ENCODE measurements around the gene GPR179.
A peak's percentile ranks its signal among the peaks of the same experiment; 100 is the strongest.

GPR179 gene

GRCh38 chr17:38350035-38350434, 6.3 kb upstream of the GPR179 start:
- Histone ChIP-seq H3K4me1 (ENCODE audit: insufficient read depth, low read length, poor library complexity, severe bottlenecking) (peaks cover 29% of the 10 kb centered on the region), H3K36me3 (ENCODE audit: insufficient read depth, low read length) (no peaks in the 10 kb centered on the region), H3K4me3 (ENCODE audit: low read length, poor library complexity, severe bottlenecking) (no peak overlapping the region), H3K9me2 (replicated peaks; ENCODE audit: low read depth, low read length) (no peaks in the 10 kb centered on the region), H3K79me2 (ENCODE audit: insufficient read depth, low read length) (peaks cover 30% of the 10 kb centered on the region), H4K20me1 (ENCODE audit: insufficient read depth, low read length, poor library complexity, severe bottlenecking) (peaks cover 22% of the 10 kb centered on the region), H2AFZ (ENCODE audit: low read length) (no peak overlapping the region), H3K4me2 (ENCODE audit: low read depth, low read length, poor library complexity, severe bottlenecking) (no peak overlapping the region), H3K9me3 (ENCODE audit: insufficient read depth, low read depth, low read length) (no peaks in the 10 kb centered on the region), H3K9ac (ENCODE audit: low read depth, low read length, poor library complexity, severe bottlenecking) (no peak overlapping the region), H3K27me3 (ENCODE audit: insufficient read depth, low read length, poor library complexity, severe bottlenecking) (no peaks in the 10 kb centered on the region), H3F3A (ENCODE audit: low read depth) (no peaks in the 10 kb centered on the region)
- no peak for TF ChIP-seq CTCF (conservative IDR thresholded peaks at IDR 0.05; ENCODE audit: low read length)

- Histone ChIP-seq H3K27me3 (ENCODE audit: insufficient read depth, low read length, poor library complexity, severe bottlenecking) (no peaks in the 10 kb centered on the region), H3K9me2 (replicated peaks; ENCODE audit: low read depth, low read length) (no peaks in the 10 kb centered on the region), H3K4me1 (ENCODE audit: insufficient read depth, low read length, poor library complexity, severe bottlenecking) (peaks cover 21% of the 10 kb centered on the region), H3K36me3 (ENCODE audit: insufficient read depth, low read length) (no peaks in the 10 kb centered on the region), H3F3A (ENCODE audit: low read depth) (no peaks in the 10 kb centered on the region), H3K4me3 (ENCODE audit: low read length, poor library complexity, severe bottlenecking) (no peak overlapping the region), H3K9ac (ENCODE audit: low read depth, low read length, poor library complexity, severe bottlenecking) (no peak overlapping the region), H2AFZ (ENCODE audit: low read length) (no peak overlapping the region; the same call in 1 of the 2 replicates), H3K79me2 (ENCODE audit: insufficient read depth, low read length) (peaks cover 22% of the 10 kb centered on the region), H4K20me1 (ENCODE audit: insufficient read depth, low read length, poor library complexity, severe bottlenecking) (peaks cover 15% of the 10 kb centered on the region), H3K4me2 (ENCODE audit: low read depth, low read length, poor library complexity, severe bottlenecking) (no peak overlapping the region), H3K9me3 (ENCODE audit: insufficient read depth, low read depth, low read length) (no peaks in the 10 kb centered on the region)
- TF ChIP-seq EZH2phosphoT487 (IDR thresholded peaks at IDR 0.05; ENCODE audit: borderline replicate concordance) (no peak), CTCF (conservative IDR thresholded peaks at IDR 0.05; ENCODE audit: low read length) (peak; percentile 96)
Observed at GRCh38 chr17:38349097-38349730, 5.5 kb upstream of the GPR179 start.

GRCh38 chr17:38345743-38346142, 2.0 kb upstream of the GPR179 start:
- Histone ChIP-seq H3K4me2 (ENCODE audit: low read depth, low read length, poor library complexity, severe bottlenecking) (no peak overlapping the region), H3K27me3 (ENCODE audit: insufficient read depth, low read length, poor library complexity, severe bottlenecking) (no peaks in the 10 kb centered on the region), H3F3A (ENCODE audit: low read depth) (no peaks in the 10 kb centered on the region), H2AFZ (ENCODE audit: low read length) (no peak overlapping the region), H3K79me2 (ENCODE audit: insufficient read depth, low read length) (no peaks in the 10 kb centered on the region), H4K20me1 (ENCODE audit: insufficient read depth, low read length, poor library complexity, severe bottlenecking) (no peaks in the 10 kb centered on the region), H3K9me3 (ENCODE audit: insufficient read depth, low read depth, low read length) (no peaks in the 10 kb centered on the region), H3K4me1 (ENCODE audit: insufficient read depth, low read length, poor library complexity, severe bottlenecking) (no peaks in the 10 kb centered on the region), H3K9me2 (replicated peaks; ENCODE audit: low read depth, low read length) (no peaks in the 10 kb centered on the region), H3K36me3 (ENCODE audit: insufficient read depth, low read length) (no peaks in the 10 kb centered on the region), H3K9ac (ENCODE audit: low read depth, low read length, poor library complexity, severe bottlenecking) (no peak overlapping the region), H3K4me3 (ENCODE audit: low read length, poor library complexity, severe bottlenecking) (no peak overlapping the region)
- no peak for TF ChIP-seq EZH2phosphoT487 (IDR thresholded peaks at IDR 0.05; ENCODE audit: borderline replicate concordance)
- TF ChIP-seq CTCF (conservative IDR thresholded peaks at IDR 0.05; ENCODE audit: low read length): no peak
